Stimulated activated naive CD4-positive, alpha-beta T cell (primary cell): ENCODE measurements around the gene AGPS.
"Not testable (repeated sequence)": the region's sequence is repeated elsewhere in the genome, so short reads cannot be mapped to it uniquely, and the experiment has no call there.

ENCODE experiments used
- DNase-seq, 6 experiments: peaks; one replicate each; lab custom pipeline; 2025; lab: John Stamatoyannopoulos, UW

AGPS gene

GRCh38 chr2:177530561-177530960 lies 138.0 kb downstream of the AGPS start:
- no peak for DNase-seq

DNA sequence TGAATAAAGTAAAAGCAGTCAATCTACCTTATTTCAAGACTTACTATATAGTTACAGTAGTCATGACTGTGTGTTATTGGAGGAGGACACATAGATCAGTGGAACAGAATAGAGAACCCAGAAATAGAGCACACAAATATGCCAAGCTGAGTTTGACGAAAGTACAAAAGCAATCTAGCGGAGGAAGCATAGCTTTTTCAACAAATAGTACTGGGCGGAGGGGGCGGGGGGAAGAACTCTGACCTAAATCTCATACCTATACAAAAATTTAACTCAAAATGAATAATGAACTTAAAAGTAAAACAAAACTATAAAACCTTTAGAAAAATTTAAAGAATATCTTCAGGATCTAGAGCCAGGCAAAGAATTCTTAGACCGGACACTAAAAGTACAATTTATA lies 139.1 kb downstream of the AGPS start:
- no peak for DNase-seq

- no peak for DNase-seq
Measured at GRCh38 chr2:177532567-177532966, 140.0 kb downstream of the AGPS start.

DNA sequence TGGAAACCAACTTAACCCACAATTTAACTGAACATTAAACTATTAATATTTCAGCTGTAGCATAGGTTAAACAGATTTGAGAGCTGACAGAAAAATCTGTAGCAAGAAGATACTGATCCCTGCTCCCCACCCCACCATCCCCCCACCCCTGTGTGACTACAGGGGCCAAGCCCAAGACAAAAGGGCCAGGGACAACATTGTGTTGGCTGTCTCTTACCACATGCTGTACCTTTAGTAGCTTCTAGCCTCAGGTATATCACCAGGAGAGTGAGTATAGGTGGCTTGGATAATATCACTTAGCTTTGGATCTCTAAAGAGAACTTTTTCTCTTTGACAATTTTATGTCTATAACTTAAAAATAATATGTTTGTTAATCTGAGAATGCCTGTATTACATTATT lies 140.7 kb downstream of the AGPS start:
- no peak for DNase-seq

GRCh38 chr2:177535000-177535399 lies 142.4 kb downstream of the AGPS start:
- DNase-seq = no peak

GRCh38 chr2:177535958-177536504 lies 143.5 kb downstream of the AGPS start:
- no peak for DNase-seq

DNA sequence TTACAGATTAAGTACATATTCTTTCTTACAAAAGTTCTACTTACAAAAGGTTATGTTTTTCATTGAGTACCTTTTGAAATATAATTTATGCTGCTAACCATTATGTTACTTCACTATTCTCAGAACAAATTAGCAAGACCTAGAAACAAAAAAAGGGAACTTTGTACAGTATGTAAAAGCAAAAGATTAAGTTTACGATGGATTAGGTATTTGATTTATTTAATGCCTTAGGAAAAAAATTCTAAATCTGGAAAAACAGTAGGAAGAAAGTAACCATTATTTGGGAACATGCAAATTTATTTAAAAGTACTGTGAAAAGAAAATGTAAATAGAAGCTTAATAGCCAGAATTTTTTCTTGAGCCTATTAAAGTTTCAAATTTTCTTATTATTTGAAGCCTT lies 144.6 kb downstream of the AGPS start:
- no peak for DNase-seq

GRCh38 chr2:177537636-177538035 lies 145.1 kb downstream of the AGPS start:
- no peak for DNase-seq

DNA sequence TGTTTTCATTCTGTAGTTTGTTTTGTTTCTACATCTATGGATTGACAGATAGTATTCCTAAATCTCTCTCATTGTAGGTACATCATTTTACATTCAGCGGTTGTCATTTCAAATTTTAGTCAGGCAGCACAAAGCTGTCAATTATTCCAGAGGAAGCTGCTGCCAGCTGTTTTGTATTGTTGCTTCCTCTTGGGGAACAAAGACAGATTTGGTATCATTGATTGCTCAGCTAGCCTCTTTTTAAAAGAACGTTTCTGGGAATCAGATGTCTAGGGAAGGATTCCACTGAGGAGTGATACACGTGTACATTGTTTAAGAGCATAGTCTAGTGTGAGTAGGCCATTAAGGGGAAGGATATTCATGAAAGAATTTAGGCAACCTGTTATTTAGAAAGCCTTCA lies 145.8 kb downstream of the AGPS start:
- DNase-seq = no peak

DNA sequence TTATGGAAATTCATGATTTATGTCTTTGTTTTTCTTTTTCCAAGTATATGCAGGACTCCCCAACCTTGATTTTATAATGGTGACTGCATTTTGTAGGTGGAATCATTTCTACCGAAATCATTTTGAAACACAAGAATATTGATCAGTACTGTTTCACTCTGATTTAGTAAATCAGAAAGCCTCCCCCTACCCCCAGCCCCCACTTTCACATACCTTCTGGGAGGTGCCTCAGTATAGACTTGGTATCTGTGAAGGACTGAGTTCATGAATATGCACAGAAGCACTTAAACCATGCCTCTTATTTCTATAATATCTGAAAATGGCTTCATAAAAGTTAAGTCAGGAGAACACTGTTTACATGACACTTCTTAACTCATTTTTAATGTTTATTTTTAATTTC lies 147.7 kb downstream of the AGPS start:
- no peak for DNase-seq

GRCh38 chr2:177541258-177541991 lies 148.9 kb downstream of the AGPS start:
- no peak for DNase-seq

GRCh38 chr2:177542396-177542795 lies 149.8 kb downstream of the AGPS start:
- no peak for DNase-seq

DNA sequence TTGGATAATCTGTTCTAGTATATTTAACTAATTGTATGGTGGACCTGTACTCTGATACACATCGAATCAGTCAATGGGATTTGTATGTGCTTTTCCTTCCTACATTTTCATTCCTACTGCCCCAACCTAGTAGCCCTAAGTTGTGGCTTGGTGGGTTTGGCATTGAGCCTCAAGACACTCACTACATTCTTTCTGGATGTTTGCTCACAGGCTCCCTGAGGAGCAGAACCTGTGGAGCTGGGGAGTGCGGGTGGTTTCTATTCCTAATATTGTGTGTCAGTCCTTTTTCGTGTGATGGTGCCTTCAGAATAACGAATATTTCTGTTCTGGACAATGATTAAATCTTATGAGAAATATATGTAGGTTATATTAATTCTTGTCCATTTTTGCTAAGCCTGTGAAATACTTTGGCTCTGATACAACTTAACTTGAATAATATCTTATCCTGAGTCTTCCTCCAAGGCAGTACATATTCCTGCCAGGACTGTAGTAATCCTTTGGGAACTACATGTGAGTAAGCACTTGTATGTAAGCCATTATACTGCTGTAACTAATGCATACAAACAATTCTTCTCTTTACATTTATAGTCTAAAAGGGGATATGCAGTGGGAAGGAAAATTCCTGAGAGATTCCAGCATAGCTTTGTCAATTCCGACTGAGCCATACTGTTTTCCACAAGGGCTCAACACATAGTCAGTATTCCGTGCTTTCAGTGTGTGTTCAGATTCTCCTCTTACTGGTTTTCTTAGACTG lies 150.6 kb downstream of the AGPS start:
- DNase-seq = no peak

DNA sequence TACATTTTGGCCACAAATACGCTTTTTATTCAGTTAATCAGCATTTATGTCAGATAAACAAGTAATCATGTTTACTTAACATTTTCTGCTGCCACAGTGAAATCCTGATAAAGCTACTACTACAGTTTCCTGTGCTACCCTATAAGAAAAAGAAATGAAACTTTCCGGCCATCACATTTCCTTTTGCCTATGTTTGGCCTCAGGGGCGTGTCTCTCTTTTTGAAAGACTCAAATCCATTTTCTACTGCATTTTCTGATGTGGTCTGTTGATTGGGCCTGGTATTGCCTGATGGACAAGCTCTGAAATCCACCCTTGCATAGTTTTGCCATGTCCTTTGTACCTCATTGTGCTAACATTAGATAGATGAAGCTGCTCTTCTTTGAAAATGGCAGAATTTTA lies 152.6 kb downstream of the AGPS start:
- DNase-seq = no peak

DNA sequence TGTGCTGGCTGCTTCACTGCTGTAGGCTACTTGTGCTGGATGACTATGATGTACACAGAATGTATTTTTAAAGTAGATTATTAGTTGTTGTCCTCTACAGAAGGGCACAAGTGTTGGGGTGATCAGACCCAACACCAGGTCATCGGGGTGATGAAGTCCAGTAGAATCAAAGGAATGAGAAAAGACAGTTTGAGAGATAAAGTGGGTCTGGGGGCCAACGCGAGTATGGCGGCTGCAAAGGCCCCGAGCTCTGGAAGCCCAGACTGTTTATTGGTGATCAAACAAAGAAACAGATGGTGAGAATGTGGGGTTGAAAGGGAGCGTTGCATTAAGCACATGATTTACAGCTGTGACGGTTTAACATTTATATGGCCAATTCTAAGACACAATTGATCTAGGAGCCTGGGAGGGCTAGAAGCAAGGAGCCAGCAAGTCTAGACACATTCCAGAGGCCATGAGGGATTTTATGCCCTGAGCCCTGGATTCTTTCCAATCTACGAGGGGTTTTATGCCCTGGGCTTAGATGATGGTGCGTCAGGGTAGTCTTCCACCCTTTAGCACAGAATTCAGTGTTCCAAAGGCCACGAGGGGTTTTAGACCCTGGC lies 153.5 kb downstream of the AGPS start:
- no peak for DNase-seq

DNA sequence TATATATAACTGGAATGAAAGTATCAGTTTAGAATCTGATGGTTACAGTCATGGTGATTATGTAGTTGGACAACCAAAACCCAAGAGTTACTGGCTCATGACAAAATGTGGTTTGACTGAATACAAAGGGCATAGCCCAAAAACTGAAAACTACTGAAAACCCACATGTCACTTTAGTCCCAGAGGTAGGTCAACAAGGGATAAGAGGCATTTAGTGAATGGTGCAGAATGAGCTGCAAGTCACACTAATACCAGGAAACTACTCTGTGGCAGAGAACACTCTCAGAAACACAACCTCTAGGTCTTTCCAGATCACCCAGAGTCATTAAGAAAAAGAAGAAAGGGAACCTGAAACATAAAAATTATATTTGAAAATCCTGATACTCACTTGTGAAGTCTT lies 154.5 kb downstream of the AGPS start:
- DNase-seq = no peak

GRCh38 chr2:177547772-177548171 lies 155.2 kb downstream of the AGPS start:
- DNase-seq = no peak

- no peak for DNase-seq
Measured at GRCh38 chr2:177548636-177549035, 156.1 kb downstream of the AGPS start.

- no peak for DNase-seq
Measured at GRCh38 chr2:177549171-177549570, 156.6 kb downstream of the AGPS start.

GRCh38 chr2:177550264-177551200 lies 158.0 kb downstream of the AGPS start:
- DNase-seq = no peak

GRCh38 chr2:177551360-177551759 lies 158.8 kb downstream of the AGPS start:
- DNase-seq = not testable (repeated sequence)

GRCh38 chr2:177551989-177552421 lies 159.4 kb downstream of the AGPS start:
- DNase-seq = peak in 2 of 6 experiments; percentile 12 to 19
